ENCODE measurements around the gene PDHX.
A peak's percentile ranks its signal among the peaks of the same experiment; 100 is the strongest.

The PDHX gene

GRCh38 chr11:34987617-34988016 is 71.2 kb downstream of the PDHX start:
- 0 out of 2 replicates have a peak, but pooled peaks cover 11% of the 10 kb centered on the region for H3F3A ChIP-seq (ENCODE audit: low read depth)
- TF ChIP-seq, protein P1, sequence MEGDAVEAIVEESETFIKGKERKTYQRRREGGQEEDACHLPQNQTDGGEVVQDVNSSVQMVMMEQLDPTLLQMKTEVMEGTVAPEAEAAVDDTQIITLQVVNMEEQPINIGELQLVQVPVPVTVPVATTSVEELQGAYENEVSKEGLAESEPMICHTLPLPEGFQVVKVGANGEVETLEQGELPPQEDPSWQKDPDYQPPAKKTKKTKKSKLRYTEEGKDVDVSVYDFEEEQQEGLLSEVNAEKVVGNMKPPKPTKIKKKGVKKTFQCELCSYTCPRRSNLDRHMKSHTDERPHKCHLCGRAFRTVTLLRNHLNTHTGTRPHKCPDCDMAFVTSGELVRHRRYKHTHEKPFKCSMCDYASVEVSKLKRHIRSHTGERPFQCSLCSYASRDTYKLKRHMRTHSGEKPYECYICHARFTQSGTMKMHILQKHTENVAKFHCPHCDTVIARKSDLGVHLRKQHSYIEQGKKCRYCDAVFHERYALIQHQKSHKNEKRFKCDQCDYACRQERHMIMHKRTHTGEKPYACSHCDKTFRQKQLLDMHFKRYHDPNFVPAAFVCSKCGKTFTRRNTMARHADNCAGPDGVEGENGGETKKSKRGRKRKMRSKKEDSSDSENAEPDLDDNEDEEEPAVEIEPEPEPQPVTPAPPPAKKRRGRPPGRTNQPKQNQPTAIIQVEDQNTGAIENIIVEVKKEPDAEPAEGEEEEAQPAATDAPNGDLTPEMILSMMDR (conservative IDR thresholded peaks at IDR 0.05; ENCODE audit: low read length): no peak
- no peak for TF ChIP-seq EZH2phosphoT487 (IDR thresholded peaks at IDR 0.05; ENCODE audit: borderline replicate concordance)
- H2AFZ ChIP-seq (ENCODE audit: low read length): no peak overlapping the region
- no peaks in the 10 kb centered on the region for H3K9me2 ChIP-seq (replicated peaks; ENCODE audit: low read depth, low read length)
- peaks cover 11% of the 10 kb centered on the region; the same call in 1 of the 2 replicates for H3K36me3 ChIP-seq (ENCODE audit: insufficient read depth, low read length)
- peaks cover 39% of the 10 kb centered on the region for H3K4me1 ChIP-seq (ENCODE audit: insufficient read depth, low read length, poor library complexity, severe bottlenecking)
- no peaks in the 10 kb centered on the region for H4K20me1 ChIP-seq (ENCODE audit: insufficient read depth, low read length, poor library complexity, severe bottlenecking)
- H3K79me2 ChIP-seq (ENCODE audit: insufficient read depth, low read length): no peaks in the 10 kb centered on the region
- peak overlapping the region; percentile 70 for H3K4me2 ChIP-seq (ENCODE audit: low read depth, low read length, poor library complexity, severe bottlenecking)
- H3K9me3 ChIP-seq (ENCODE audit: insufficient read depth, low read depth, low read length): no peaks in the 10 kb centered on the region
- H3K9ac ChIP-seq (ENCODE audit: low read depth, low read length, poor library complexity, severe bottlenecking): peak overlapping the region; percentile 20
- H3K4me3 ChIP-seq (ENCODE audit: low read length, poor library complexity, severe bottlenecking): peak overlapping the region; percentile 46
- H3K27me3 ChIP-seq (ENCODE audit: insufficient read depth, low read length, poor library complexity, severe bottlenecking): no peaks in the 10 kb centered on the region

DNA sequence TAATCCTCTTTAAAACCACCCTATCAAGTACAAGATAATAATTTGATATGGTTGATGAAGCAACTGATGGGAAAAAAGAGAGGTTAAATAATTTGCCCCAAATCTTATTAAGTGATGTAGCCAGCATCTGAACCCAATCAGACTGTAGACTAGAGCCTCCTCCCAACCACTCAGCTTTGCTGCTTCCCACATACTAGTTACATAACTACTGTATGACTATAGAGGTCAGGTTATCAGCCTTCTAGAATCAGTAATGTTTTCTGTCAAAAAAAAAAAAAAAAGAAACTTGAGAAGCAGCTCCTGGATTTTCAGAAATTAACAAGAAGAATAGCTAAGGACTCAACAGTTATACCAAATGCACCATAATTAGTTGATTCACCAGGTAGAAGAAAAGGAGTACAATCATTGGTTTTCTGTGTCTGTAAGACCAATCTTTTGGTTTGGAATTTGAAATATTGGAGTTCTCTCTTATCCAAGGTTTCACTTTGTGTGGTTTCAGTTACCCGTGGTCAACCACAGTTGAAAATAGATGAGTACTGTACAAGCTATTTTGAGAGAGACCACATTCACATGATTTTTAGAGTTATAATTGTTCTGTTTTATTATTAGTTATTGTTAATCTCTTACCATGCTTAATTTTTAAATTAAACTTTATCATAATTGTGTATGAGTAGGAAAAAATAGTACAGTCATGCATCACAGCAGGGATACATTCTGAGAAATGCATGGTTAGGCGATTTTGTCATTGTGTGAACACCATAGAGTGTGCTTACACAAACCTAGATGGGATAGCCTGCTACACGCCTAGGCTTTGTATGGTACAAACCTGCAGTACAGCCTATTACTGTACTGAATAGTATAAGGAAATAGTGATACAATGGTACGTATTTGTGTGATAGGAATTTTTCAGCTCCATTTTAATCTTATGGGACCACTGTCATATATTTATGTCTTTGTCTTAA is 72.2 kb downstream of the PDHX start:
- no peaks in the 10 kb centered on the region for H3K9me2 ChIP-seq (replicated peaks; ENCODE audit: low read depth, low read length)
- peak overlapping the region; percentile 19 for H3K9ac ChIP-seq (ENCODE audit: low read depth, low read length, poor library complexity, severe bottlenecking)
- no peaks in the 10 kb centered on the region for H3K9me3 ChIP-seq (ENCODE audit: insufficient read depth, low read depth, low read length)
- TF ChIP-seq, protein P1 (conservative IDR thresholded peaks at IDR 0.05; ENCODE audit: low read length): no peak
- TF ChIP-seq EZH2phosphoT487 (IDR thresholded peaks at IDR 0.05; ENCODE audit: borderline replicate concordance): no peak
- 0 out of 2 replicates have a peak, but pooled peaks cover 11% of the 10 kb centered on the region for H3F3A ChIP-seq (ENCODE audit: low read depth)
- H3K27me3 ChIP-seq (ENCODE audit: insufficient read depth, low read length, poor library complexity, severe bottlenecking): no peaks in the 10 kb centered on the region
- no peaks in the 10 kb centered on the region for H3K79me2 ChIP-seq (ENCODE audit: insufficient read depth, low read length)
- H4K20me1 ChIP-seq (ENCODE audit: insufficient read depth, low read length, poor library complexity, severe bottlenecking): no peaks in the 10 kb centered on the region
- H3K4me2 ChIP-seq (ENCODE audit: low read depth, low read length, poor library complexity, severe bottlenecking): peak overlapping the region; percentile 70
- H3K4me3 ChIP-seq (ENCODE audit: low read length, poor library complexity, severe bottlenecking): peak overlapping the region; percentile 46
- H3K36me3 ChIP-seq (ENCODE audit: insufficient read depth, low read length): peaks cover 17% of the 10 kb centered on the region; the same call in 1 of the 2 replicates
- no peak overlapping the region for H2AFZ ChIP-seq (ENCODE audit: low read length)
- peaks cover 39% of the 10 kb centered on the region for H3K4me1 ChIP-seq (ENCODE audit: insufficient read depth, low read length, poor library complexity, severe bottlenecking)

DNA sequence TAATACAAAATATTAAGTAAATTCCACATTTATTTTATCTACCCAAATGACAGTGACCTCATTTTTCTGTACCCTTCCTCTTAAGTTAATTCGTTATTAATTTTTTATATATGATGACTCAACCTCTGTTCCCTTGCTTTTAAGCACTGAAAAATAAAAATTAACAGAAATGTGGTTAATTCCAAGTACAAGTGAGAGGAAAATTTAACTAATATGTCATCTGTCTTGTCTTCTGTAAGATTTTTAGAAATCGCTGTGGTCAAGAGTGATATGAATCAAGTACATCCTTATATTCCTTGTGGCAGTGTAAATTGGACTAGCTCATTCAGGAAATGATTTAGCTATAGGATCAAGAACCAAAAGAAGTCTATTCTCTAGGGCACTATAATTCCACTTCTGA is 74.5 kb downstream of the PDHX start:
- H3K4me3 ChIP-seq (ENCODE audit: low read length, poor library complexity, severe bottlenecking): no peak overlapping the region

More for the DNA sequence above, 74.5 kb downstream of the PDHX start:
- Histone ChIP-seq H3K79me2 (ENCODE audit: insufficient read depth, low read length) (no peaks in the 10 kb centered on the region), H4K20me1 (ENCODE audit: insufficient read depth, low read length, poor library complexity, severe bottlenecking) (no peaks in the 10 kb centered on the region), H2AFZ (ENCODE audit: low read length) (no peak overlapping the region), H3K27me3 (ENCODE audit: insufficient read depth, low read length, poor library complexity, severe bottlenecking) (no peaks in the 10 kb centered on the region), H3K9me3 (ENCODE audit: insufficient read depth, low read depth, low read length) (no peaks in the 10 kb centered on the region), H3F3A (ENCODE audit: low read depth) (0 out of 2 replicates have a peak, but pooled peaks cover 8% of the 10 kb centered on the region), H3K4me1 (ENCODE audit: insufficient read depth, low read length, poor library complexity, severe bottlenecking) (peaks cover 39% of the 10 kb centered on the region), H3K9me2 (replicated peaks; ENCODE audit: low read depth, low read length) (no peaks in the 10 kb centered on the region), H3K4me2 (ENCODE audit: low read depth, low read length, poor library complexity, severe bottlenecking) (no peak overlapping the region), H3K36me3 (ENCODE audit: insufficient read depth, low read length) (peaks cover 6% of the 10 kb centered on the region; the same call in 1 of the 2 replicates), H3K9ac (ENCODE audit: low read depth, low read length, poor library complexity, severe bottlenecking) (no peak overlapping the region)
- TF ChIP-seq, protein P1 (conservative IDR thresholded peaks at IDR 0.05; ENCODE audit: low read length): no peak
- TF ChIP-seq EZH2phosphoT487 (IDR thresholded peaks at IDR 0.05; ENCODE audit: borderline replicate concordance): no peak

Measured in Loucy (cell line).